Gastrocnemius medialis (tissue), 4 donors: ENCODE results near the gene FBLN1. TPM values are rescaled to one million over a fixed set of nuclear protein-coding genes. Genes with fewer than 3 reads are reported as not detected.
"Not testable (repeated sequence)": the region's sequence is repeated elsewhere in the genome, so short reads cannot be mapped to it uniquely, and the experiment has no call there.

Experiments used
- ATAC-seq, 2 donors: fragments of 150-250 bp; one replicate each; pipeline ENCODE4 v1.9.1; 2016
- DNase-seq, 2 donors: peaks; one replicate each; pipeline ENCODE4 v3.0.0-alpha.2; 2019
- H3K27ac ChIP-seq, 4 donors: fragments of 200-600 bp; sonication (generic); 1 replicate in 1 of 4; 2 replicates in 3 of 4; pipeline ENCODE4 v1.5.1; 2016 to 2018; ENCODE audit warnings: mild to moderate bottlenecking in 2 of 4, moderate library complexity in 1 of 4
- H3K27me3 ChIP-seq, 3 donors: fragments of 200-600 bp; sonication (generic) in 2 of 3; 1 replicate in 1 of 3; 2 replicates in 2 of 3; pipeline versions ENCODE4 v1.5.1 to v1.6.0; 2016 to 2019; ENCODE audit warnings: mild to moderate bottlenecking in 1 of 3, moderate library complexity in 1 of 3
- H3K36me3 ChIP-seq, 2 donors: fragments of 200-600 bp; sonication (generic) in 1 of 2; one replicate each; pipeline ENCODE4 v1.5.1; 2017 to 2018
- H3K4me1 ChIP-seq, 2 donors: fragments of 200-600 bp; sonication (generic) in 1 of 2; one replicate each; pipeline ENCODE4 v1.5.1; 2016 to 2017; ENCODE audit warnings: mild to moderate bottlenecking in 2 of 2
- H3K4me3 ChIP-seq, 4 donors: fragments of 200-600 bp; sonication (generic) in 3 of 4; 1 replicate in 1 of 4; 2 replicates in 3 of 4; pipeline ENCODE4 v1.5.1; 2016 to 2019; ENCODE audit warnings: mild to moderate bottlenecking in 2 of 4
- H3K9me3 ChIP-seq, 3 donors: fragments of 200-600 bp; sonication (generic) in 2 of 3; 1 replicate in 1 of 3; 2 replicates in 2 of 3; pipeline ENCODE4 v1.5.1; 2016 to 2019
- POLR2A ChIP-seq, 2 donors: fragments of 450-650 bp; IDR thresholded peaks; one replicate each; pipeline ENCODE4 v1.6.1; 2017; ENCODE audit warnings: antibody characterized with exemption in 2 of 2, mild to moderate bottlenecking in 2 of 2, moderate library complexity in 2 of 2
- in situ Hi-C, 4 donors: fragments of 200-750 bp; cut with MboI; loops; one replicate each; pipeline versions ENCODE4 v1.15.0 to v1.8.0; 2017; ENCODE audit warnings: low sequenced_read_pairs in 4 of 4
- intact Hi-C: fragments of 100-400 bp; cut with DNase I; formaldehyde crosslinking; loops from one replicate; pipeline ENCODE4 v1.15.1; 2023; ENCODE audit warnings: low total_unique reads
- total RNA-seq, 4 donors: library from RNA; depleted of rRNA; stranded (reverse); fragments of >200 nt; gene quantifications; one replicate each; pipeline versions ENCODE4 v1.1.0 to v1.2.3, GENCODE V29; 2016
- TF ChIP-seq, protein P1 (sequence below), 5 experiments: fragments of 450-650 bp in 3 of 5; fragments of 200-600 bp in 2 of 5; sonication (generic) in 2 of 5; IDR thresholded peaks in 4 of 5; conservative IDR thresholded peaks in 1 of 5; 1 replicate in 4 of 5; 2 replicates in 1 of 5; pipeline ENCODE4 v1.5.1; 2016 to 2019; ENCODE audit warnings: antibody characterized with exemption in 5 of 5, mild to moderate bottlenecking in 3 of 5, moderate library complexity in 3 of 5

FBLN1 gene
- total RNA-seq, 4 donors from 2014 or later, result 12.5 to 37.1 (median 19.2) TPM

DNA sequence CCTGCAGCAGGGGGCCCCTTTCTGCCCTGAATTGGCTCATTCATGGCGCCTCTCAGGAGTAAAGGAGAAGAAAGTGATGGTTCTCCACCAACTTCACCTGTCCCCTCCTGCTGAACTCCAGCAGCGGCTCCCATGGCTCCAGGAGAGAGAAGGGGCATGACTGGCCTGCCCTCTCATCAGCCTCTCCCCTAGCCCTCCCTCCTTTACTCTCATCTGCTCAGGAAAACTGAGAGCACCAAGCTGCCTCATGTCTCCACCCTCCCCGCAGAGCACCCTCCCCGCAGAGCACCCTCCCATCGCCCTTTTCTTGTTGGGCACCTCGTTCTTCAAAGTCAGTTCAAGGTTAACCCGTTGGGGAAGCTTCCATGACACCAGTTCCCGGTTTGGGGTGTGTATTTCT, 86.9 kb downstream of the FBLN1 start:
- no peak overlapping the region for H3K27ac ChIP-seq
- no peak overlapping the region for H3K4me3 ChIP-seq
- DNase-seq (no peak), ATAC-seq (no peak)
- no peaks in the 10 kb centered on the region for H3K36me3 ChIP-seq
- H3K9me3 ChIP-seq, result no peaks in the 10 kb centered on the region
- in situ Hi-C loops (no loop called here), intact Hi-C loops (no loop called here)
- no peak for TF ChIP-seq POLR2A (IDR thresholded peaks at IDR 0.05)
- TF ChIP-seq, protein P1, sequence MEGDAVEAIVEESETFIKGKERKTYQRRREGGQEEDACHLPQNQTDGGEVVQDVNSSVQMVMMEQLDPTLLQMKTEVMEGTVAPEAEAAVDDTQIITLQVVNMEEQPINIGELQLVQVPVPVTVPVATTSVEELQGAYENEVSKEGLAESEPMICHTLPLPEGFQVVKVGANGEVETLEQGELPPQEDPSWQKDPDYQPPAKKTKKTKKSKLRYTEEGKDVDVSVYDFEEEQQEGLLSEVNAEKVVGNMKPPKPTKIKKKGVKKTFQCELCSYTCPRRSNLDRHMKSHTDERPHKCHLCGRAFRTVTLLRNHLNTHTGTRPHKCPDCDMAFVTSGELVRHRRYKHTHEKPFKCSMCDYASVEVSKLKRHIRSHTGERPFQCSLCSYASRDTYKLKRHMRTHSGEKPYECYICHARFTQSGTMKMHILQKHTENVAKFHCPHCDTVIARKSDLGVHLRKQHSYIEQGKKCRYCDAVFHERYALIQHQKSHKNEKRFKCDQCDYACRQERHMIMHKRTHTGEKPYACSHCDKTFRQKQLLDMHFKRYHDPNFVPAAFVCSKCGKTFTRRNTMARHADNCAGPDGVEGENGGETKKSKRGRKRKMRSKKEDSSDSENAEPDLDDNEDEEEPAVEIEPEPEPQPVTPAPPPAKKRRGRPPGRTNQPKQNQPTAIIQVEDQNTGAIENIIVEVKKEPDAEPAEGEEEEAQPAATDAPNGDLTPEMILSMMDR (IDR thresholded peaks at IDR 0.05 in 4 of 5, conservative IDR thresholded peaks at IDR 0.05 in 1 of 5), result no peak
- H3K27me3 ChIP-seq, result peaks cover 0 to 3% (median 0%) of the 10 kb centered on the region in 3 donors
- no peaks in the 10 kb centered on the region for H3K4me1 ChIP-seq

DNA sequence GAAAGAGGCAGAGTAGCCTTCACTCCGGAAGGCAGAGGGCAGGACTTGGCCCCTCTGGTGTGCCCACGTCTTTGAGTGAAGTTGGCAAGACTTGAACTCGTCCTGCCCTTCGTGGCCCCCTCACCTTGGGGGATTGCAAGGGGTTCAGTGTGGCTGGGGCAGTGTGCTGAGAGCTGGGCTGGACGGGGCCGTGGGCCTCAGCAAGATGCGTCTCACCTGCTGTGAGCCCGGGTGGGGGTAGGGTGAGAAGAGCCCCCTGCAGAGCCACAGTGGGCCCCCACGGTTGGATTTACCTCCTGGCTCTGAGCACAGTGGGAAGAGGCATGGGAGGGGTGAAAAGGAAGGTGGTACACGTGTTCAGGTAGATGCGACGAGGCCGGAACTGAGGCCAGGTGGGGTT, 87.6 kb downstream of the FBLN1 start:
- Histone ChIP-seq H3K9me3 (no peaks in the 10 kb centered on the region), H3K4me3 (no peak overlapping the region), H3K4me1 (no peaks in the 10 kb centered on the region), H3K27me3 (peaks cover 0 to 3% (median 0%) of the 10 kb centered on the region in 3 donors), H3K36me3 (no peaks in the 10 kb centered on the region), H3K27ac (no peak overlapping the region)
- DNase-seq (no peak), ATAC-seq (no peak)
- no peak for TF ChIP-seq POLR2A (IDR thresholded peaks at IDR 0.05)
- TF ChIP-seq, protein P1 (IDR thresholded peaks at IDR 0.05 in 4 of 5, conservative IDR thresholded peaks at IDR 0.05 in 1 of 5), result no peak
- in situ Hi-C loops, result no loop called here
- intact Hi-C loops, result no loop called here

DNA sequence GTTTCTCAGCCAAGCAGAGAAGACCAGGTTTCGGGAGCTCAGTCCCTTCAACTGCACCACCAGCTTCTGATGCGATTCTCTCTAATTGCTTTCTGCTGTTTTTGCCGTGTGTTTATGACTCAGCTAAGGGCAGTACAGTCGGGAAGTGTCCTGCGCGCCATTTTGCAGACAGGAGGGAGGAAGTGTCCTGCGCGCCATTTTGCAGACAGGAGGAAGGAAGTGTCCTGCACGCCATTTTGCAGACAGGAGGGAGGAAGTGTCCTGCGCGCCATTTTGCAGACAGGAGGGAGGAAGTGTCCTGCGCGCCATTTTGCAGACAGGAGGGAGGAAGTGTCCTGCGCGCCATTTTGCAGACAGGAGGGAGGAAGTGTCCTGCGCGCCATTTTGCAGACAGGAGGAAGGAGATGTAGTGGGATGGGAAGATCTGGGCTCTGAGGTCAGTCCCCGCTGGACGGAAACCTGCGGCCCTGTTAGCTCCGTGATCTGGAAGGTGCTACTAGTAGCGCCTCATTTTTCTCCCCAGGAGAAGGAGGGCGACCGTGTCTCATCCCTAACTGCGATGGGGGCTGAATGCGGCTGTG, 89.0 kb downstream of the FBLN1 start:
- in situ Hi-C loops, intact Hi-C loops, H3K36me3 ChIP-seq, H3K27me3 ChIP-seq, ATAC-seq, H3K4me3 ChIP-seq, H3K27ac ChIP-seq, DNase-seq, H3K4me1 ChIP-seq, H3K9me3 ChIP-seq: not testable (repeated sequence)

DNA sequence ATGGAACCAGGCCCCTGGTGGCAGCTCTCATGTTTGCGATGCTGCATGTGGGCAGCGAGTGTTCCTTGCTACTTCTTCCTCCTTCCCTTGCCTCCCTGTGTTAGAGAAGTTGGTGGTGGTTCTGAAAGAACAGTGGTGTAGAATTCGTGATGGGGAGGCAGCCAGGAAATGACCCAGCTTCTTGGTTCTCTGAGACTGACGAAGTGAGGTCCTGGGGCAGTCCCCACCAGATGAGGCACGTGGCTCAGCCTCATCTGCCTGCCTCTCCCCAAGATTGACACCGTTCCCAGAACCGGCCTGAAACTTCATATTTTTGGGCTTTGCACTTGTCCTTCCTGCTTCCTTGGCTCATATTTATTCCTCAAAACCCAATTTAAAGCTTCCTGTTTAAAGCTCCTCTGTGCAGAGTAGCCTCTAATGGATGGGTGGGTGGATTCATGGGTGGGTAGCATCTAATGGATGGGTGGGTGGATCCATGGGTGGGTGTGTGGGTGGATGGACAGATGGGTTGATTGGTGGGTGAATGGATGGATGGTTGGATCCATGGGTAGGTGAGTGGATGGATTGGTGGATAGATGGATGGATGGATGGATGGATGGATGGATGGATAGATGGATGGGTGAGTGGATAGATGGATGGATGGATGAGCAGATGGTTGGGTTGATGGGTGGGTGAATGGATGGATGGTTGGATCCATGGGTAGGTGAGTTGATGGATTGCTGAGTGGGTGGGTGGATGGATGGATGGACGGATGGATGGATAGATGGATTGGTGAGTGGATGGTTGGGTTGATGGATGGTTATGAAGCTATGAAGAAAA, 91.6 kb downstream of the FBLN1 start:
- H3K9me3 ChIP-seq, result no peaks in the 10 kb centered on the region
- ATAC-seq (no peak), DNase-seq (no peak)
- intact Hi-C loops (no loop called here), in situ Hi-C loops (no loop called here)
- no peaks in the 10 kb centered on the region for H3K27me3 ChIP-seq
- TF ChIP-seq, protein P1 (IDR thresholded peaks at IDR 0.05 in 4 of 5, conservative IDR thresholded peaks at IDR 0.05 in 1 of 5), result no peak
- TF ChIP-seq POLR2A (IDR thresholded peaks at IDR 0.05), result no peak
- no peaks in the 10 kb centered on the region for H3K36me3 ChIP-seq
- H3K27ac ChIP-seq, result no peak overlapping the region
- peaks cover 4 to 11% of the 10 kb centered on the region in 2 donors for H3K4me1 ChIP-seq
- no peak overlapping the region for H3K4me3 ChIP-seq

DNA sequence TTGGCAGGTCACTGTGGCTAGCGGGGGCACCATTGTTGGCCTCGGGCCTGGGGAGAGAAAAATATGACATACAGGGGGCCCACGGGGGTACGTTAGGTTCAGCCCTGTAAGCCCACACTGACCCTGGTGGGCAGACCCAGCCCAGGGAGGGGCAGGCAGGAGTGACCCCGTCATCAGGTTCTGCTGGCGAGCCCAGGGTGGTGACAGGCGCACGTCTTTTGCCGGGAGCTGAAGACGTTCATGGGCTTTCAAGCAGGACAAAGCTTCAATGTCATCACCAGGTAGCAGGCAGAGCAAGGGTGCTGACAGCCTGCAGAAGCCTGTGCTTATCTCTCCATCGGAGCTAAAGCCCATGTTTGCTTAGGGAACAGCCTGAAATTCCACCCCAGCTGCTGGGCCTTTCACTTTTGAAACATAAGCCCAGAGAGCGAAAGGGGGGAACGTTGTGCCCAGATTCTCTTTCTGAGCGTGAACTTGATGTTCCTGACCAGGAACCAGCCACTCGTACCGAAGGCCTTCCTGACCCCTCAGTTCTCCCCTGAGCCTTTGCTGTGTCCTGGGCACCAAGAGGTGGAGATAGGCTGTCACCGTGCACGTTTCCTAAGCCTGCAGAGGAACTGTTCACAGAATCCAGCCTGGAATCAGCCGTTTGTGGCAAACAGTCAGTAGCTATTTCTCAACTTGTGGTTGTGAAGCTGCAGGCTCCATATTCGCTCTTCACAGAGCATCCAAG, 94.9 kb downstream of the FBLN1 start:
- Histone ChIP-seq H3K36me3 (no peaks in the 10 kb centered on the region), H3K4me3 (no peak overlapping the region), H3K4me1 (peaks cover 4 to 11% of the 10 kb centered on the region in 2 donors), H3K27ac (no peak overlapping the region), H3K27me3 (no peaks in the 10 kb centered on the region), H3K9me3 (no peaks in the 10 kb centered on the region)
- DNase-seq (no peak), ATAC-seq (peak; percentile 31 to 37)
- in situ Hi-C loops, result no loop called here
- TF ChIP-seq, protein P1 (IDR thresholded peaks at IDR 0.05 in 4 of 5, conservative IDR thresholded peaks at IDR 0.05 in 1 of 5), result no peak
- no peak for TF ChIP-seq POLR2A (IDR thresholded peaks at IDR 0.05)
- intact Hi-C loops, result no loop called here
